ENCODE results near the gene KDELR1.
A peak's percentile ranks its signal among the peaks of the same experiment; 100 is the strongest.

The KDELR1 gene

GRCh38 chr19:48342414-48342738, 49.0 kb downstream of the KDELR1 start:
- no peak for DNase-seq (ENCODE audit: low read depth)

DNA sequence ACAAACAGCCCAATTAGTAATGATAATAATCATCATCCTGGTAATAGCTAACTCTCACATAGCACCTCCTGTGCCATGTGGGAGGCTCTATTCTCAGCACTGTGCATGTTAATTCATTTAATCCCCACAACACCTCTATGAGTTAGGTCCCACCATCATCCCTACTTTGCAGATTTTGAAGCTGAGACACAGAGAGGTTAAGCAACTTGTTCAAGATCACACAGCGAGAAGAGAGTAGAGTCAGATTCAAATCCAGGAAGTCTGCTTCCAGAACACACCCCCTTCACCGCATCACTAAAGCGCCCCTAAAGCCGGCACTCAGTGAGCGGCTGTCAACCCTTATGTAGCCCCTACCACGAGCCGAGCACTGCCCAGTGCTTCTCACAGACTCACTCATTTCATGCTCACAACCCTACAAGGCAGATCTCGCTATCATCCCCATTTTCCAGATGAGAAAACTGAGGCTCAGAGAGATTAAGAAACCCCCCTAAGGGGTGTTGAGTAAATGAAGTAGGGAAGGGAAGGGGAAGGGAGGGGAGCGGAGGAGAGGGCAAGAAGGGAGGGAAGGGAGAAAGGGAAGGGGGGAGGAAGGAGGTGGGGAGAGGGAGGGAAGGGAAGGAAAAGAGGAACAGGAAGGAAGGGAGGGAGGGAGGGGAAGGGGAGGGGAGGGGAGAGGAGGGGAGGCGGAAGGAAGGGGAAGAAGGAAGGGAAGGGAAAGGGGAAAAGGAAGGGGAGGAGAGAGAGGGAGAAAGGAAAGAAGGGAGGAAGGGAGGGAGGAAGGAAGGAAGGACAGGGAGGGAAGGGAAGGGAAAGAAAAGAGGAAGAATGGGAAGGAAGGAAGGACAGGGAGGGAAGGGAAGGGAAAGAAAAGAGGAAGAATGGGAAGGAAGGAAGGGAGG, 49.6 kb downstream of the KDELR1 start:
- no peak for DNase-seq (ENCODE audit: low read depth)

DNA sequence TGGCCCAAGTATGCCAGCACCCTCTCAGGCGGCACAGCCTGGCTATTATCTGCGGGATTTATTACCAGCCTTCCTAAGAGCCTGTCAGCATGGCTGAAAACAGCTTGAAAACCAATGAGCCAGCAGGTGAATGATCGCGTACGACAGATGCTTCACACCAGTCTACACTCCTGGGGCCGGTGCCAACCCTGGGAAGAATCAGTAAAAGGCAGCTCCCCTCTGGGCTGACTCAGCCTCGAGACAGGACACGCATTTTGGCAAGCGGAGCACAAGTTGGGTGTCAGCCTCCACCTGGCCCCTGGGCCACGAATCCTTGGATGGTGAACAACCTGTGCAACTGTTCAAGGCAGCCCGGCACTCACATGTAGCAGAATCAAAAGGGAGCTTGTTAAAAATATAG, 50.4 kb downstream of the KDELR1 start:
- no peak for DNase-seq (ENCODE audit: low read depth)

GRCh38 chr19:48338802-48339503, 52.4 kb downstream of the KDELR1 start:
- DNase-seq (ENCODE audit: low read depth): no peak

GRCh38 chr19:48338253-48338755, 53.0 kb downstream of the KDELR1 start:
- no peak for DNase-seq (ENCODE audit: low read depth)

GRCh38 chr19:48333467-48334384, 57.6 kb downstream of the KDELR1 start:
- peak; percentile 74 for DNase-seq (ENCODE audit: low read depth)

DNA sequence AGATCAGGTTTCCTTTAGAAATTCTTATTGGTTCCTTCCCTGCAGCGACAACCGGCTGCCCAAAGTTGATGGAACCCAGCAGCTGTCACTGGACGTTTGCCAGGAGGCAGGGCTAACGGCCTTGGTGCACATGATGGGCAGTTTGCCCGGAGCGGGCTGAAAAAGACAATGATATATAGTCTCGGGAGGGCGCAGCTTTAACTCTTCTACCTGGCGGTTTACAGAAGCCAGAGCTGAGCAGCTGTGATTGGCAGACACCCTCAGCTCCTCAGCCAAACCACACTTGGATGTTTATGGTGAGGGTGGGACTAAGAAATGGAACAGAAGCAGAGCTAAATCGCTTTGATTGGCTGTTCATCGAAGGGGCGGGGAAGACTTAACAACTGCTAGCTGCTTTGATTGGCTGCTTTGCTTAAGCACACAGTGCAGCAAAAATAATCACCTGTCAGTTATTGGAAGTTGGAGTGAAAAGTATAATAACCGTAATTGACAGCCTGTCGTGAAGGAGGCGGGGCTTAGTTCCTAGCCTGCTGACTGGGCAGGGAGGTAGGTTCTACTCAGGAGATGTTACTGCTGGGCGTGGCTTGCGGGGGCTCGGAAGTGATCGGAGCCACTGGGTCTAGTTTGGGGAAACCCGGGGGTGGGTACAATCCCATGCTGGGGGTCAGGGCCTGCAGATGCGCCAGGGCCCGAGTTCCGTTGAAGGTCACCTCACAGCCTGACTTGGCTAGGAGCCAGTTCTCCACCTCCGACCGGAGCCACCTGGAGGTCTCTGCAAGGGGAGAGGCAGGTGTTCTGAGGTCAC, 58.5 kb downstream of the KDELR1 start:
- DNase-seq (ENCODE audit: low read depth): peak; percentile 54
